ENCODE measurements around the gene CYBA.
A peak's percentile ranks its signal among the peaks of the same experiment; 100 is the strongest.

The CYBA gene

DNA sequence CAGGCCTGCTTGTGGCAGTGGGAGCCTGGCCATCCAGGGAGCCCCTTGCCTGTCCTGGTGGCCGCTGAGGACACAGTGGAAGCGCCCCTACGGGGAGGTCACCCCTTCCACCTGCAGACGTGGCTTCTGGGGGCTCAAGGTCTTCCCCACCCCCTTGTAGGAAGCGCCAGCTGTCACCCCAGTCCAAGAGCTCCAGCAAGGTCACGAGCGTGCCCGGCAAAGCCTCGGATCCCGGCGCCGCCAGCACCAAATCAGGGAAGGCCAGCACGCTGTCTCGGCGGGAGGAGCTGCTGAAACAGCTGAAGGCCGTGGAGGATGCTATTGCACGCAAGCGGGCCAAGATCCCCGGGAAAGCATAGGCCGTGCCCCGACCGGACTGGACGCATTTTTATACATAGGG lies 19.9 kb downstream of the CYBA start:
- Histone ChIP-seq H3K27ac (ENCODE audit: low read length) (no peak overlapping the region), H3K36me3 (replicated peaks; ENCODE audit: low read depth, low read length) (peaks cover 19% of the 10 kb centered on the region), H3K79me2 (ENCODE audit: low read length) (no peaks in the 10 kb centered on the region), H3K4me2 (ENCODE audit: low read length) (no peak overlapping the region), H3K9ac (ENCODE audit: low read length) (no peak overlapping the region), H3K4me3 (ENCODE audit: low read length) (no peak overlapping the region), H2AFZ (ENCODE audit: low read depth, low read length) (no peak overlapping the region), H3K27me3 (ENCODE audit: low read depth, low read length) (peaks cover 16% of the 10 kb centered on the region), H3K4me1 (ENCODE audit: low read length) (peaks cover 25% of the 10 kb centered on the region), H3K9me3 (ENCODE audit: insufficient read depth, low read length) (no peaks in the 10 kb centered on the region), H4K20me1 (ENCODE audit: insufficient read depth, low read length) (no peaks in the 10 kb centered on the region)
- TF ChIP-seq, protein P1, sequence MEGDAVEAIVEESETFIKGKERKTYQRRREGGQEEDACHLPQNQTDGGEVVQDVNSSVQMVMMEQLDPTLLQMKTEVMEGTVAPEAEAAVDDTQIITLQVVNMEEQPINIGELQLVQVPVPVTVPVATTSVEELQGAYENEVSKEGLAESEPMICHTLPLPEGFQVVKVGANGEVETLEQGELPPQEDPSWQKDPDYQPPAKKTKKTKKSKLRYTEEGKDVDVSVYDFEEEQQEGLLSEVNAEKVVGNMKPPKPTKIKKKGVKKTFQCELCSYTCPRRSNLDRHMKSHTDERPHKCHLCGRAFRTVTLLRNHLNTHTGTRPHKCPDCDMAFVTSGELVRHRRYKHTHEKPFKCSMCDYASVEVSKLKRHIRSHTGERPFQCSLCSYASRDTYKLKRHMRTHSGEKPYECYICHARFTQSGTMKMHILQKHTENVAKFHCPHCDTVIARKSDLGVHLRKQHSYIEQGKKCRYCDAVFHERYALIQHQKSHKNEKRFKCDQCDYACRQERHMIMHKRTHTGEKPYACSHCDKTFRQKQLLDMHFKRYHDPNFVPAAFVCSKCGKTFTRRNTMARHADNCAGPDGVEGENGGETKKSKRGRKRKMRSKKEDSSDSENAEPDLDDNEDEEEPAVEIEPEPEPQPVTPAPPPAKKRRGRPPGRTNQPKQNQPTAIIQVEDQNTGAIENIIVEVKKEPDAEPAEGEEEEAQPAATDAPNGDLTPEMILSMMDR (IDR thresholded peaks at IDR 0.05; ENCODE audit: low read depth, low read length), result no peak
- no peak for TF ChIP-seq EZH2phosphoT487 (IDR thresholded peaks at IDR 0.05; ENCODE audit: low read depth)

GRCh38 chr16:88630433-88630832 lies 20.4 kb downstream of the CYBA start:
- Histone ChIP-seq H3K9ac (ENCODE audit: low read length) (no peak overlapping the region), H3K36me3 (replicated peaks; ENCODE audit: low read depth, low read length) (peaks cover 19% of the 10 kb centered on the region), H4K20me1 (ENCODE audit: insufficient read depth, low read length) (no peaks in the 10 kb centered on the region), H3K27ac (ENCODE audit: low read length) (no peak overlapping the region), H3K27me3 (ENCODE audit: low read depth, low read length) (peaks cover 11% of the 10 kb centered on the region), H3K4me2 (ENCODE audit: low read length) (no peak overlapping the region), H2AFZ (ENCODE audit: low read depth, low read length) (no peak overlapping the region), H3K4me3 (ENCODE audit: low read length) (no peak overlapping the region), H3K79me2 (ENCODE audit: low read length) (no peaks in the 10 kb centered on the region), H3K4me1 (ENCODE audit: low read length) (peaks cover 24% of the 10 kb centered on the region), H3K9me3 (ENCODE audit: insufficient read depth, low read length) (no peaks in the 10 kb centered on the region)
- TF ChIP-seq, protein P1 (IDR thresholded peaks at IDR 0.05; ENCODE audit: low read depth, low read length), result no peak
- TF ChIP-seq EZH2phosphoT487 (IDR thresholded peaks at IDR 0.05; ENCODE audit: low read depth), result no peak

GRCh38 chr16:88629835-88630234 lies 21.0 kb downstream of the CYBA start:
- Histone ChIP-seq H2AFZ (ENCODE audit: low read depth, low read length) (no peak overlapping the region), H3K27me3 (ENCODE audit: low read depth, low read length) (peaks cover 5% of the 10 kb centered on the region), H3K4me3 (ENCODE audit: low read length) (no peak overlapping the region), H3K79me2 (ENCODE audit: low read length) (no peaks in the 10 kb centered on the region), H3K36me3 (replicated peaks; ENCODE audit: low read depth, low read length) (peaks cover 19% of the 10 kb centered on the region), H3K27ac (ENCODE audit: low read length) (no peak overlapping the region), H4K20me1 (ENCODE audit: insufficient read depth, low read length) (no peaks in the 10 kb centered on the region; the same call in 1 of the 2 replicates), H3K9ac (ENCODE audit: low read length) (no peak overlapping the region), H3K9me3 (ENCODE audit: insufficient read depth, low read length) (no peaks in the 10 kb centered on the region), H3K4me2 (ENCODE audit: low read length) (no peak overlapping the region), H3K4me1 (ENCODE audit: low read length) (peaks cover 18% of the 10 kb centered on the region)
- no peak for TF ChIP-seq EZH2phosphoT487 (IDR thresholded peaks at IDR 0.05; ENCODE audit: low read depth)
- TF ChIP-seq, protein P1 (IDR thresholded peaks at IDR 0.05; ENCODE audit: low read depth, low read length), result no peak

DNA sequence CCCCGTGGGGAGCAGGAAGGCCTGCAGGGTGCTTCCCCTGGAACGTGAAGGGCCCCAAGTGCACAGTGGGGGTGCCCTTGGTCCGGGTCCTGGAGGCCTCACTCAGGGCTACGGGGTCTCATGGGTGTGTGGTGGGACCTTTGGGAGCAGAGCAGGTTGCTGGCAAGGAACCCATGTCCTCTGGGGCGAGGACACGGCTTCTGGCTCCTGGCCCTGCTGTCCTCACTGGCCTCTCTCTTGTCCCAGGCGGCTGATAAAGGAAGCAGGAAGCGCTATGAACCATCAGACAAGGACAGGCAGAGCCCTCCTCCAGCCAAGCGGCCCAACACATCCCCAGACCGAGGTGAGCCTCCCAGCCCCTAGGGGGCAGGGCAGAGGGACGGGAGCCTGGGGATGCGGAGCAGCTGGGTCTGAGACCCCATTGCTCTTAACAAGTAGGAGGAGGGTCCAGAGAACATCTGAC lies 22.3 kb downstream of the CYBA start:
- no peak overlapping the region for H3K9ac ChIP-seq (ENCODE audit: low read length)
- no peak for TF ChIP-seq EZH2phosphoT487 (IDR thresholded peaks at IDR 0.05; ENCODE audit: low read depth)
- TF ChIP-seq, protein P1 (IDR thresholded peaks at IDR 0.05; ENCODE audit: low read depth, low read length), result peak; percentile 40
- no peaks in the 10 kb centered on the region; the same call in 1 of the 2 replicates for H4K20me1 ChIP-seq (ENCODE audit: insufficient read depth, low read length)
- no peaks in the 10 kb centered on the region for H3K79me2 ChIP-seq (ENCODE audit: low read length)
- no peak overlapping the region for H3K4me2 ChIP-seq (ENCODE audit: low read length)
- H3K27ac ChIP-seq (ENCODE audit: low read length), result no peak overlapping the region
- peaks cover 29% of the 10 kb centered on the region for H3K36me3 ChIP-seq (replicated peaks; ENCODE audit: low read depth, low read length)
- H3K4me3 ChIP-seq (ENCODE audit: low read length), result no peak overlapping the region
- peaks cover 6% of the 10 kb centered on the region for H3K4me1 ChIP-seq (ENCODE audit: low read length)
- no peak overlapping the region for H2AFZ ChIP-seq (ENCODE audit: low read depth, low read length)
- no peaks in the 10 kb centered on the region for H3K27me3 ChIP-seq (ENCODE audit: low read depth, low read length)
- H3K9me3 ChIP-seq (ENCODE audit: insufficient read depth, low read length), result no peaks in the 10 kb centered on the region

Measured in OCI-LY3 (cell line).